Psoas muscle (tissue), 8 donors: ENCODE measurements around the gene FBXL7. TPM values are rescaled to one million over a fixed set of nuclear protein-coding genes. Genes with fewer than 3 reads are reported as not detected.

Experiments
- ATAC-seq, 4 donors: fragments of 200-7000 bp; cut with Tn5 transposase; one replicate each; pipeline ENCODE4 v1.9.1; 2020; ENCODE audit warnings: moderate library complexity in 3 of 4, mild to moderate bottlenecking in 2 of 4
- DNase-seq, 2 donors: peaks; one replicate each; pipeline ENCODE4 v3.0.0-alpha.2; 2020
- H3K27ac ChIP-seq: fragments of 200-600 bp; one replicate; pipeline ENCODE4 v1.8.0; 2022
- H3K27me3 ChIP-seq, 3 donors: fragments of 200-600 bp in 1 of 3; one replicate each; pipeline versions ENCODE4 v1.6.1 to v1.8.0; 2013 to 2022; ENCODE audit warnings: low read length in 2 of 3, mild to moderate bottlenecking in 2 of 3, moderate library complexity in 1 of 3; ENCODE audit not compliant: insufficient read depth in 3 of 3
- H3K36me3 ChIP-seq, 2 donors: fragments of 200-600 bp in 1 of 2; one replicate each; pipeline versions ENCODE4 v1.6.1 to v1.8.0; 2013 to 2022; ENCODE audit warnings: low read depth in 1 of 2, mild to moderate bottlenecking in 1 of 2, moderate library complexity in 1 of 2; ENCODE audit not compliant: insufficient read depth in 1 of 2
- H3K4me1 ChIP-seq: fragments of 200-600 bp; one replicate; pipeline ENCODE4 v1.8.0; 2022
- H3K4me3 ChIP-seq: fragments of 200-600 bp; one replicate; pipeline ENCODE4 v1.8.0; 2022; ENCODE audit warnings: mild to moderate bottlenecking
- H3K9me3 ChIP-seq: fragments of 200-600 bp; one replicate; pipeline ENCODE4 v1.8.0; 2022
- WGBS, 3 donors: extraction: QIAGEN DNeasy Blood & Tissue Kit; methylation state at CpG; one replicate each; pipeline versions ENCODE4 v1.1.6 to v1.1.7; 2013; 5-methylcytosine and 5-hydroxymethylcytosine counted together
- intact Hi-C, 2 donors: fragments of 100-400 bp; cut with DNase I; formaldehyde crosslinking; loops; one replicate each; pipeline versions ENCODE4 v1.11.0 to v1.14.2; 2022
- polyA plus RNA-seq, 3 donors: library from polyadenylated mRNA; stranded (reverse); fragments of 200-250 nt; gene quantifications; one replicate each; pipeline ENCODE4 v1.2.3, GENCODE V29; 2013
- total RNA-seq, 4 donors: library from RNA; stranded (reverse); fragmentation: NEBNext Ultra II Directional in 2 of 4; extraction: Animal tissue kit (Norgen Biotek cat#: 25700) in 2 of 4; gene quantifications; one replicate each; pipeline versions ENCODE4 v1.2.1 to v1.2.4, GENCODE V29; 2021 to 2023
- TF ChIP-seq, protein P1 (sequence below): fragments of 200-600 bp; IDR thresholded peaks from one replicate; pipeline ENCODE4 v1.8.0; 2022; ENCODE audit warnings: antibody characterized with exemption
- donor health status: healthy with polysubstance abuse.
- donor health status: DM: no; HTN: no; CAD: no; lungs with moderate emphysema.
- donor health status: Bipolar disorder and iron deficiency.
- donor health status: healthy.
- donor health status: DM: yes; HTN: yes; CAD: no.
- donor health status: DM: no; HTN: no; CAD: no.
- donor health status: DM: no; HTN: no; CAD: no.
- donor health status: DM: yes; HTN: yes; CAD: no.

The FBXL7 gene
- total and polyA plus RNA-seq, 7 donors = 1.6 to 7.5 (median 2.6) TPM

DNA sequence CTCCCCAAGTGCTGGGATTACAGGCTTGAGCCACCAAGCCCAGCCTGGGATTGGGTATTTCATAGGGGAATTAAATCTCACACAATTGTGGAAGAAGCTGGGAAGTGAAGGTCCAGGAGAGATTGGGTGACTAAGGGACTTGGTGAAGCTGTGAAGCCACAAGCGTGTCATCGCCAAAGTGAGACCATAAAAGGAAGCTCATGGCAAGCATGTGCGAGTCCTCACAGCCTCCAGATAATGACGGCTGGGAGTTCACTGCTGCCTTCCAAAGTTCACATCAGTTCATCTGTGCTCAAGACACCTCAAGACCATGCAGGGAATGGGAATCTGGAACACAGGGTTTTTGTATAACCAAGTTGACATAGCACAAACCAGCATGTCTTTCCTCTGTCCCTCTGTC, 469.0 kb downstream of the FBXL7 start:
- no peaks in the 10 kb centered on the region for H3K4me1 ChIP-seq
- TF ChIP-seq, protein P1, sequence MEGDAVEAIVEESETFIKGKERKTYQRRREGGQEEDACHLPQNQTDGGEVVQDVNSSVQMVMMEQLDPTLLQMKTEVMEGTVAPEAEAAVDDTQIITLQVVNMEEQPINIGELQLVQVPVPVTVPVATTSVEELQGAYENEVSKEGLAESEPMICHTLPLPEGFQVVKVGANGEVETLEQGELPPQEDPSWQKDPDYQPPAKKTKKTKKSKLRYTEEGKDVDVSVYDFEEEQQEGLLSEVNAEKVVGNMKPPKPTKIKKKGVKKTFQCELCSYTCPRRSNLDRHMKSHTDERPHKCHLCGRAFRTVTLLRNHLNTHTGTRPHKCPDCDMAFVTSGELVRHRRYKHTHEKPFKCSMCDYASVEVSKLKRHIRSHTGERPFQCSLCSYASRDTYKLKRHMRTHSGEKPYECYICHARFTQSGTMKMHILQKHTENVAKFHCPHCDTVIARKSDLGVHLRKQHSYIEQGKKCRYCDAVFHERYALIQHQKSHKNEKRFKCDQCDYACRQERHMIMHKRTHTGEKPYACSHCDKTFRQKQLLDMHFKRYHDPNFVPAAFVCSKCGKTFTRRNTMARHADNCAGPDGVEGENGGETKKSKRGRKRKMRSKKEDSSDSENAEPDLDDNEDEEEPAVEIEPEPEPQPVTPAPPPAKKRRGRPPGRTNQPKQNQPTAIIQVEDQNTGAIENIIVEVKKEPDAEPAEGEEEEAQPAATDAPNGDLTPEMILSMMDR = no peak
- H3K9me3 ChIP-seq = no peaks in the 10 kb centered on the region
- ATAC-seq (no peak), DNase-seq (no peak)
- intact Hi-C loops = no loop called here
- 47 to 57% (median 48%) methylated on average over 4 of the region's 4 CpGs for WGBS, 3 donors
- H3K36me3 ChIP-seq = no peaks in the 10 kb centered on the region
- H3K27ac ChIP-seq = no peak overlapping the region
- H3K4me3 ChIP-seq = no peak overlapping the region
- H3K27me3 ChIP-seq = no peaks in the 10 kb centered on the region

DNA sequence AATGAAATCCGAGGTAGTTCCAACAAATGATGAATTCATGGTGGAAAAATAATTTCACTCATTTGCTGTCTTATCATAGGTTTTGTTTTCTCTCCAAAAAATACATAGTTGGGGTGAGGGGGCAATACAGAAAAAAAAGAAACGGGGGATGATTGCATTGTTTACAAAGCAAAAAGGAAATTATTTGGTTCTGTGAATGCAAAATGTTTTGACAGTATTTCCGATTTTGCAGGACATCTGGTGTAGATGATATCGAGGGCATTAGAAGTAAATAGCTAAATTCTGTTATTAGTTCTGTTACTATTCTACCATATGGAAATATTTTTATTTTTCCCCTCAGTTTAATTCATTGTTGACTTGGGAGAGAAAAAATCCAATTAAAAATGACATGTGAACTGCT, 477.9 kb downstream of the FBXL7 start:
- Histone ChIP-seq H3K36me3 (no peaks in the 10 kb centered on the region), H3K4me1 (no peaks in the 10 kb centered on the region), H3K9me3 (no peaks in the 10 kb centered on the region), H3K27ac (no peak overlapping the region), H3K27me3 (no peaks in the 10 kb centered on the region), H3K4me3 (no peak overlapping the region)
- ATAC-seq (no peak), DNase-seq (no peak)
- intact Hi-C loops = no loop called here
- WGBS, 3 donors = 77 to 89% (median 84%) methylated on average over 4 of the region's 4 CpGs
- TF ChIP-seq, protein P1 = no peak

DNA sequence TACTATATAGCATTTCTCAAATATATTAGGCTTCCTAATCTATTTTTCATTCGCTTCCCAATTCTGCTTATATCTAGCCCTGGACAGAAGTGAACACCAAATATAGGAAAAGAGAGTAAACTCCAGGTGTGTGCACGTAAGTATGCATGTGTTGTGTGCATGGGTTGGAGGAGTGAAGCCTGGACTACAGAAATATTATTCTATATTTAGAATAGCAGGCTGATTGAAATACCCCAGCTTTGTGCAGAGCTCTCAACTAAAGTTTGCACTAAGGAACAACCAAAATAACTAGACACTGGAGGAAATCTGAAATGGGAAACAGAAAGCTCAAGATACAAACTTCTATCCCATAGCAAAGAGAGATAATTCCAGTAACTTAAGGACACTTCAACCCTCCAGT, 480.9 kb downstream of the FBXL7 start:
- no peak for ATAC-seq
- Histone ChIP-seq H3K36me3 (no peaks in the 10 kb centered on the region), H3K27me3 (no peaks in the 10 kb centered on the region), H3K9me3 (no peaks in the 10 kb centered on the region), H3K27ac (no peak overlapping the region), H3K4me3 (no peak overlapping the region), H3K4me1 (no peaks in the 10 kb centered on the region)
- no peak for DNase-seq
- TF ChIP-seq, protein P1 = no peak
- 78 to 91% (median 88%) methylated on average over 2 of the region's 2 CpGs for WGBS, 3 donors
- intact Hi-C loops = no loop called here

DNA sequence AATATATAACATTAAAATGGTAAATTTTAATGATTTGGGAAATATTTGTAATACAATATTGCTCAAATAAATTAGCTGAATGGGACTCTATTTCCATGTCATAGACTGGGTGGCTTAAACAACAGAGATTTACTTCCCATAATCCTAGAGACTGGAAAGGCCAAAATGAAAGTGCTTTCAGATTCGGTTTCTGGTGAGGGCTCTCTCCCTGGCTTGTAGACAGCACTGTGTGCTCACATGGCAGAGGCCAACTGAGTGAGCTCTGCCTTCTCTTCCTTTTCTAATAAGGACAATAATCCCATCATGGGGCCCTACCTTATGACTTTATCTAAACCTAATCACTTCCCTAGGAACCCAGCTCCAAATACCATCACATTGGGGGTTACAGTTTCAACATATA, 483.4 kb downstream of the FBXL7 start:
- no peaks in the 10 kb centered on the region for H3K9me3 ChIP-seq
- intact Hi-C loops = no loop called here
- no peaks in the 10 kb centered on the region for H3K27me3 ChIP-seq
- WGBS, 3 donors = 29 to 44% (median 29%) methylated on average over 1 of the region's 1 CpG
- H3K4me1 ChIP-seq = no peaks in the 10 kb centered on the region
- H3K27ac ChIP-seq = no peak overlapping the region
- no peaks in the 10 kb centered on the region for H3K36me3 ChIP-seq
- ATAC-seq (no peak), DNase-seq (no peak)
- TF ChIP-seq, protein P1 = no peak
- H3K4me3 ChIP-seq = no peak overlapping the region
